ENCODE data around the gene MUSK. TPM values are rescaled to one million over a fixed set of nuclear protein-coding genes. Genes with fewer than 3 reads are reported as not detected.

MUSK gene
- total RNA-seq, 2 experiments from 2014 or later = not detected

- Mint-ChIP-seq H3K36me3 (ENCODE audit: low read depth) (no peaks in the 10 kb centered on the region), H3K27ac (no peak overlapping the region), H3K4me3 (no peak overlapping the region), H3K9me3 (no peaks in the 10 kb centered on the region), H3K27me3 (no peaks in the 10 kb centered on the region), H3K4me1 (ENCODE audit: low read depth) (no peaks in the 10 kb centered on the region)
- CTCF ChIA-PET = no interaction called here
- no peak for ATAC-seq
- POLR2A ChIA-PET = no interaction called here
- no peak for DNase-seq
- intact Hi-C loops (cut with micrococcal nuclease) = no loop called here
- TF ChIP-seq CTCF (IDR thresholded peaks at IDR 0.05) = no peak
Measured at GRCh38 chr9:110755179-110755578, 86.6 kb downstream of the MUSK start.

- no peak overlapping the region for H3K27ac Mint-ChIP-seq
- POLR2A ChIA-PET = no interaction called here
- H3K4me1 Mint-ChIP-seq (ENCODE audit: low read depth) = no peaks in the 10 kb centered on the region
- intact Hi-C loops (cut with micrococcal nuclease) = no loop called here
- CTCF ChIA-PET = no interaction called here
- TF ChIP-seq CTCF (IDR thresholded peaks at IDR 0.05) = no peak
- peaks cover 2% of the 10 kb centered on the region for H3K9me3 Mint-ChIP-seq
- H3K4me3 Mint-ChIP-seq = no peak overlapping the region
- no peak for ATAC-seq
- H3K36me3 Mint-ChIP-seq (ENCODE audit: low read depth) = no peaks in the 10 kb centered on the region
- DNase-seq = no peak
- H3K27me3 Mint-ChIP-seq = no peaks in the 10 kb centered on the region
Measured at GRCh38 chr9:110758201-110758600, 89.6 kb downstream of the MUSK start.

GRCh38 chr9:110762783-110763182 lies 94.2 kb downstream of the MUSK start:
- TF ChIP-seq CTCF (IDR thresholded peaks at IDR 0.05) = no peak
- no peaks in the 10 kb centered on the region for H3K4me1 Mint-ChIP-seq (ENCODE audit: low read depth)
- ATAC-seq (no peak), DNase-seq (no peak)
- CTCF ChIA-PET = no interaction called here
- peaks cover 2% of the 10 kb centered on the region for H3K9me3 Mint-ChIP-seq
- H3K27me3 Mint-ChIP-seq = no peaks in the 10 kb centered on the region
- intact Hi-C loops (cut with micrococcal nuclease) = no loop called here
- POLR2A ChIA-PET = no interaction called here
- H3K27ac Mint-ChIP-seq = no peak overlapping the region
- no peak overlapping the region for H3K4me3 Mint-ChIP-seq
- H3K36me3 Mint-ChIP-seq (ENCODE audit: low read depth) = no peaks in the 10 kb centered on the region

- Mint-ChIP-seq H3K4me1 (ENCODE audit: low read depth) (no peaks in the 10 kb centered on the region), H3K4me3 (no peak overlapping the region), H3K27ac (no peak overlapping the region), H3K9me3 (peaks cover 2% of the 10 kb centered on the region), H3K36me3 (ENCODE audit: low read depth) (no peaks in the 10 kb centered on the region), H3K27me3 (no peaks in the 10 kb centered on the region)
- DNase-seq (no peak), ATAC-seq (no peak)
- intact Hi-C loops (cut with micrococcal nuclease) = no loop called here
- no peak for TF ChIP-seq CTCF (IDR thresholded peaks at IDR 0.05)
- ChIA-PET CTCF (no interaction called here), POLR2A (no interaction called here)
Measured at GRCh38 chr9:110763568-110763967, 95.0 kb downstream of the MUSK start.

GRCh38 chr9:110764006-110764405 lies 95.4 kb downstream of the MUSK start:
- Mint-ChIP-seq H3K4me1 (ENCODE audit: low read depth) (no peaks in the 10 kb centered on the region), H3K27ac (no peak overlapping the region), H3K36me3 (ENCODE audit: low read depth) (no peaks in the 10 kb centered on the region), H3K9me3 (peaks cover 2% of the 10 kb centered on the region), H3K27me3 (no peaks in the 10 kb centered on the region), H3K4me3 (no peak overlapping the region)
- DNase-seq (no peak), ATAC-seq (no peak)
- CTCF ChIA-PET = no interaction called here
- POLR2A ChIA-PET = no interaction called here
- intact Hi-C loops (cut with micrococcal nuclease) = no loop called here
- no peak for TF ChIP-seq CTCF (IDR thresholded peaks at IDR 0.05)

All from activated CD8-positive, alpha-beta T cell treated with anti-CD3 and anti-CD28 coated beads for 36 hours (primary cell).